Smooth muscle cell (in vitro differentiated cells): ENCODE measurements around the gene FGFR2. TPM values are rescaled to one million over a fixed set of nuclear protein-coding genes. Genes with fewer than 3 reads are reported as not detected.
"Not testable (repeated sequence)": the region's sequence is repeated elsewhere in the genome, so short reads cannot be mapped to it uniquely, and the experiment has no call there.

ENCODE experiments used
- DNase-seq: peaks from one replicate; lab custom pipeline; 2025; ENCODE audit not compliant: unreplicated experiment; lab: John Stamatoyannopoulos, UW
- H2AFZ ChIP-seq: fragments of 200-600 bp; sonication (generic); 2 replicates; pipeline ENCODE4 v1.6.0; 2016; ENCODE audit warnings: antibody characterized with exemption, low read depth, mild to moderate bottlenecking
- H3F3A ChIP-seq: fragments of 200-600 bp; sonication (generic); 2 replicates; pipeline ENCODE4 v1.6.0; 2017; ENCODE audit warnings: antibody characterized with exemption, low read depth
- H3K27ac ChIP-seq: fragments of 200-600 bp; sonication (generic); 2 replicates; pipeline ENCODE4 v1.5.1; 2016; ENCODE audit warnings: low read depth, mild to moderate bottlenecking
- H3K27me3 ChIP-seq: fragments of 200-600 bp; sonication (generic); 2 replicates; pipeline ENCODE4 v1.6.1; 2016; ENCODE audit warnings: low read depth, mild to moderate bottlenecking
- H3K36me3 ChIP-seq: fragments of 200-600 bp; sonication (generic); 2 replicates; pipeline ENCODE4 v1.5.1; 2016; ENCODE audit warnings: low read depth
- H3K4me1 ChIP-seq: fragments of 200-600 bp; sonication (generic); 2 replicates; pipeline ENCODE4 v1.5.1; 2016; ENCODE audit warnings: low read depth
- H3K4me2 ChIP-seq: fragments of 200-600 bp; sonication (generic); 2 replicates; pipeline ENCODE4 v1.6.0; 2016; ENCODE audit warnings: mild to moderate bottlenecking
- H3K4me3 ChIP-seq: fragments of 200-600 bp; sonication (generic); 2 replicates; pipeline ENCODE4 v1.5.1; 2016; ENCODE audit warnings: mild to moderate bottlenecking
- H3K79me2 ChIP-seq: fragments of 200-600 bp; sonication (generic); 2 replicates; pipeline ENCODE4 v1.6.0; 2016; ENCODE audit warnings: low read depth, mild to moderate bottlenecking
- H3K9ac ChIP-seq: fragments of 200-600 bp; sonication (generic); 2 replicates; pipeline ENCODE4 v1.6.0; 2016; ENCODE audit warnings: low read depth
- H3K9me3 ChIP-seq: fragments of 200-600 bp; sonication (generic); replicated peaks from 2 replicates; pipeline ENCODE4 v1.5.1; 2016; ENCODE audit warnings: low read depth
- H4K20me1 ChIP-seq: fragments of 200-600 bp; sonication (generic); 2 replicates; pipeline ENCODE4 v1.6.0; 2016; ENCODE audit warnings: low read depth
- WGBS: methylation state at CpG from one replicate; pipeline ENCODE4 v1.1.7; 2016; ENCODE audit warnings: low lambda C conversion rate; 5-methylcytosine and 5-hydroxymethylcytosine counted together
- polyA plus RNA-seq: library from polyadenylated mRNA; unstranded; fragments of >200 nt; fragmentation: Nextera tagmentation; extraction: Ambion mirVana; gene quantifications from 2 replicates; pipeline ENCODE4 v1.2.1, GENCODE V29; 2016
- total RNA-seq: library from RNA; depleted of rRNA; stranded (reverse); fragments of >200 nt; gene quantifications from 2 replicates; pipeline ENCODE4 v1.2.3, GENCODE V29; 2014
- TF ChIP-seq, protein P1 (sequence below): fragments of 200-600 bp; sonication (generic); IDR thresholded peaks from 2 replicates; pipeline ENCODE4 v1.5.1; 2017; ENCODE audit warnings: borderline replicate concordance, mild to moderate bottlenecking, antibody characterized with exemption; ENCODE audit not compliant: insufficient read depth, poor library complexity, severe bottlenecking

FGFR2 gene
- total and polyA plus RNA-seq, 2 experiments from 2014 or later = 85.9 to 103 TPM

DNA sequence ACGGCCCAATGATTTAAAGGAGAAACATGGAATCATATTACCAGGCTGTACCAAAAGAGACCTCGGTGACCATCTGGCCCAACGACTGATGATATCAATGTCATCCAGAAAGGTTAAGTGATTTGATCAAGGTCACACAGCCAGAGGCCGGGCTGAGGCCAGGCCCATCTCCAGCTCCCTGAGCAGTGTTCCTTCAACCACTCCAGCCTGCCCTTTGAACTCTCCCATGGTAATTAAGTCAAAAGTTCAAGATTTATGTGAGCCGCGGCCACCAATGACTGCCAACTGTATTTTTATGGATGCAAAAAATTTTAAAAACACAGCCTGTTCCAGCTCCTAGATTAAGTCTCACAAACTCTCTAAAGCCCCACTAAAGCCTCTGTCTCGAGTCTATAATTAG lies 41.8 kb downstream of the FGFR2 start:
- peaks cover 12% of the 10 kb centered on the region for H3K4me1 ChIP-seq
- H3K9ac ChIP-seq = no peak overlapping the region
- TF ChIP-seq, protein P1, sequence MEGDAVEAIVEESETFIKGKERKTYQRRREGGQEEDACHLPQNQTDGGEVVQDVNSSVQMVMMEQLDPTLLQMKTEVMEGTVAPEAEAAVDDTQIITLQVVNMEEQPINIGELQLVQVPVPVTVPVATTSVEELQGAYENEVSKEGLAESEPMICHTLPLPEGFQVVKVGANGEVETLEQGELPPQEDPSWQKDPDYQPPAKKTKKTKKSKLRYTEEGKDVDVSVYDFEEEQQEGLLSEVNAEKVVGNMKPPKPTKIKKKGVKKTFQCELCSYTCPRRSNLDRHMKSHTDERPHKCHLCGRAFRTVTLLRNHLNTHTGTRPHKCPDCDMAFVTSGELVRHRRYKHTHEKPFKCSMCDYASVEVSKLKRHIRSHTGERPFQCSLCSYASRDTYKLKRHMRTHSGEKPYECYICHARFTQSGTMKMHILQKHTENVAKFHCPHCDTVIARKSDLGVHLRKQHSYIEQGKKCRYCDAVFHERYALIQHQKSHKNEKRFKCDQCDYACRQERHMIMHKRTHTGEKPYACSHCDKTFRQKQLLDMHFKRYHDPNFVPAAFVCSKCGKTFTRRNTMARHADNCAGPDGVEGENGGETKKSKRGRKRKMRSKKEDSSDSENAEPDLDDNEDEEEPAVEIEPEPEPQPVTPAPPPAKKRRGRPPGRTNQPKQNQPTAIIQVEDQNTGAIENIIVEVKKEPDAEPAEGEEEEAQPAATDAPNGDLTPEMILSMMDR = no peak
- H3K36me3 ChIP-seq = no peaks in the 10 kb centered on the region
- H3K4me2 ChIP-seq = peak overlapping the region; percentile 27
- H3K27me3 ChIP-seq = no peaks in the 10 kb centered on the region
- H3F3A ChIP-seq = peaks cover 14% of the 10 kb centered on the region
- WGBS = 52% methylated on average over 7 of the region's 7 CpGs
- no peak overlapping the region for H2AFZ ChIP-seq
- H3K4me3 ChIP-seq = peak overlapping the region; percentile 1
- DNase-seq = no peak
- H3K9me3 ChIP-seq = no peaks in the 10 kb centered on the region
- peak overlapping the region; percentile 57 for H3K27ac ChIP-seq
- peaks cover 96% of the 10 kb centered on the region for H3K79me2 ChIP-seq
- peaks cover 99% of the 10 kb centered on the region for H4K20me1 ChIP-seq

DNA sequence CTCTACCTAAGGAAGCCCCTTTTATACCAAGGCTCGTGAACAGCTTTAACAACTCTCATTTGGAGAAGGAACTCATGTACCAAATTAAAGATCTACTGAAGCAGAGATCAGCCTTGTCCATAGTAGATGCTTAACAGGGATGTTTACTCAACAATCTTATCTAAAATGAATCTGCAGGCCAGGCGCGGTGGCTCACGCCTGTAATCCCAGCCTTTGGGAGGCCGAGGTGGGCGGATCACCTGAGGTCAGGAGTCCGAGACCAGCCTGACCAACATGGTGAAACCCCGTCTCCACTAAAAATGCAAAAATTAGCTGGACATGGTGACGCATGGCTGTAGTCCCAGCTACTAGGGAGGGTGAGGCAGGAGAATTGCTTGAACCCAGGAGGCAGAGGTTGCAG lies 43.3 kb downstream of the FGFR2 start:
- H3K9me3 ChIP-seq, DNase-seq, H3K27ac ChIP-seq, H3K36me3 ChIP-seq, H3K4me2 ChIP-seq, H2AFZ ChIP-seq, H3K4me3 ChIP-seq, H3K9ac ChIP-seq, H3K27me3 ChIP-seq: not testable (repeated sequence)
- Histone ChIP-seq H3K79me2 (peaks cover 99% of the 10 kb centered on the region), H4K20me1 (peaks cover 99% of the 10 kb centered on the region), H3F3A (peaks cover 14% of the 10 kb centered on the region), H3K4me1 (peaks cover 12% of the 10 kb centered on the region)
- WGBS = 80% methylated on average over 9 of the region's 9 CpGs

DNA sequence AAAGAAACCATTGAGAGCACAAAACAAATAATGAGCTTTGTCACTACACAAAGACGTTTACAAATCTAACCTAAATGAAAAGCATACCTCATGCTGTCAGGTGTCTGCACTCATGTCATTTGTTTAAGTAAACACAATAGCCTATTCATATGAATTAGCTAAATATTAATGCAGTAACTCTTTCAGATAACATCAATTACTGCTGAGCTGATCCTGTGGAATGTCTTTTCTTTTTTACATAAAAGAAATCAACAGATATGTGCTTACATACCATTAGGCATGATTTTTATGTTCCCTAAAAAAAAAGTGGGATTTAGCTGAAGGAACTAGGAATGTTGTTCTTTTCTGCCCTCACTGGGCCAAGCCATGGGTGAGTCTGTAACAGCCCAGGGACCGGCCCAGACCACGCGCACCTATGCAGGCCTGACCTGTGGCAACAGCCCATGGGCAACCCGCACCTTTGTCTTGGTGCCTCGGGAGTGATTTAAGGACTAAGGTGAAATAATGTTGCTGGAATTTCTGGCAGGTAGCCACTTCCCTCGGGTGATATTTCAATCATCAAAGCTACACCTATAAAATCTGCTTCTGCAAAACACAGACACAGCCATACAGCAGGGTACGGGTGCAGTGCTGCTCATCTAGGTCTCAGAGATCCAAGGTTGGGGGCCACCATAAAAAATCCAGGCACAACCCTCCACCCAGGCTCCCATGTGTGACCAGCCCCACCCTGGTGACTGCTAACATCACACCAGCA lies 44.6 kb downstream of the FGFR2 start:
- no peak for DNase-seq
- no peak overlapping the region for H3K4me3 ChIP-seq
- TF ChIP-seq, protein P1 = no peak
- peaks cover 6% of the 10 kb centered on the region for H3K36me3 ChIP-seq
- peaks cover 12% of the 10 kb centered on the region for H3K4me1 ChIP-seq
- peaks cover 19% of the 10 kb centered on the region for H3F3A ChIP-seq
- no peaks in the 10 kb centered on the region for H3K9me3 ChIP-seq
- no peak overlapping the region for H3K4me2 ChIP-seq
- 64% methylated on average over 8 of the region's 8 CpGs for WGBS
- H4K20me1 ChIP-seq = peaks cover 99% of the 10 kb centered on the region
- H2AFZ ChIP-seq = no peak overlapping the region
- H3K27ac ChIP-seq = no peak overlapping the region
- no peaks in the 10 kb centered on the region for H3K27me3 ChIP-seq
- H3K9ac ChIP-seq = no peak overlapping the region
- H3K79me2 ChIP-seq = peaks cover 97% of the 10 kb centered on the region

DNA sequence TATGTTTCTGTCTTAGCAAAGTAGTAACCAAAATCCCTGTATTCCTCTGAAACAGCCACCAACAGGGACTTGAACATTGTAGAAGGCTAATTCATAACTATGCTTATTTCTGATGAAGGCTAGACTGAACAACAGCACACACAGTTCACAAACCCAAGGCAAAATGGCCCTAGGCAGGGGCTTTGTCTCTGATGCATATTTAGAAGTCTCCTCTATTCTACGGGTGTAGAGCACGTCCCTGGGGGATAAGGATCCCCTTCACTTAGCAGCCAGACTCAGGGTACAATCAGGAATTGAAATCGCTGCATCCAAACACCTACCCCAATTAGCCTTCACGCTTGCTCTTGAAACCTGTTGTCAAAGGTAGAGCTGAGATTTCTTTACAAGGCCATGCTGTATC lies 45.5 kb downstream of the FGFR2 start:
- H4K20me1 ChIP-seq = peaks cover 99% of the 10 kb centered on the region
- WGBS = 94% methylated on average over 4 of the region's 4 CpGs
- H3K27me3 ChIP-seq = no peaks in the 10 kb centered on the region
- no peak overlapping the region for H3K4me2 ChIP-seq
- TF ChIP-seq, protein P1 = no peak
- H3K4me3 ChIP-seq = no peak overlapping the region
- H3K36me3 ChIP-seq = peaks cover 6% of the 10 kb centered on the region
- no peak for DNase-seq
- H3K9me3 ChIP-seq = no peaks in the 10 kb centered on the region
- H3K79me2 ChIP-seq = peaks cover 97% of the 10 kb centered on the region
- no peak overlapping the region for H3K27ac ChIP-seq
- no peak overlapping the region for H2AFZ ChIP-seq
- peaks cover 12% of the 10 kb centered on the region for H3K4me1 ChIP-seq
- H3F3A ChIP-seq = peaks cover 13% of the 10 kb centered on the region
- H3K9ac ChIP-seq = no peak overlapping the region
